Chondrocyte (in vitro differentiated cells): ENCODE results near the gene PMVK. TPM values are rescaled to one million over a fixed set of nuclear protein-coding genes. Genes with fewer than 3 reads are reported as not detected.

Experiments used
- DNase-seq: peaks from one replicate; pipeline ENCODE4 v3.0.0; 2021; ENCODE audit warnings: mixed read lengths, low spot score
- H3K27ac Mint-ChIP-seq: one replicate; pipeline ENCODE4 v1.8.0; 2021; ENCODE audit warnings: mild to moderate bottlenecking, moderate library complexity, mixed read lengths; ENCODE audit not compliant: unreplicated experiment
- H3K27me3 Mint-ChIP-seq: 2 replicates; pipeline ENCODE4 v1.8.0; 2021; ENCODE audit warnings: low read depth, mixed read lengths
- H3K36me3 Mint-ChIP-seq: 2 replicates; pipeline ENCODE4 v1.8.0; 2021; ENCODE audit warnings: low read depth, mixed read lengths
- H3K4me1 Mint-ChIP-seq: 2 replicates; pipeline ENCODE4 v1.8.0; 2021; ENCODE audit warnings: low read depth, mild to moderate bottlenecking, mixed read lengths
- H3K4me3 Mint-ChIP-seq: one replicate; pipeline ENCODE4 v1.8.0; 2021; ENCODE audit warnings: mild to moderate bottlenecking, moderate library complexity, mixed read lengths; ENCODE audit not compliant: unreplicated experiment
- H3K9me3 Mint-ChIP-seq: 2 replicates; pipeline ENCODE4 v1.8.0; 2021; ENCODE audit warnings: low read depth, mixed read lengths
- CTCF ChIP-seq: fragments of 200-600 bp; sonication (generic); IDR thresholded peaks from 2 replicates; pipeline ENCODE4 v1.5.0; 2021; ENCODE audit warnings: antibody characterized with exemption, mild to moderate bottlenecking, moderate library complexity
- total RNA-seq: library from RNA; stranded (reverse); gene quantifications from 3 replicates; pipeline ENCODE4 v1.2.1, GENCODE V29; 2021

Gene PMVK
- total RNA-seq, 1 donor from 2014 or later: 27.5 TPM

GRCh38 chr1:154963643-154964042 is 27.1 kb upstream of the PMVK start:
- peaks cover 19% of the 10 kb centered on the region for H3K36me3 Mint-ChIP-seq
- H3K4me3 Mint-ChIP-seq: no peak overlapping the region
- H3K27ac Mint-ChIP-seq: peak overlapping the region; percentile 55
- no peak for TF ChIP-seq CTCF
- peak; percentile 26 for DNase-seq
- H3K4me1 Mint-ChIP-seq: peaks cover 45% of the 10 kb centered on the region
- H3K27me3 Mint-ChIP-seq: no peaks in the 10 kb centered on the region
- no peaks in the 10 kb centered on the region for H3K9me3 Mint-ChIP-seq

- Mint-ChIP-seq H3K27me3 (no peaks in the 10 kb centered on the region), H3K27ac (peak overlapping the region; percentile 55), H3K4me3 (peak overlapping the region; percentile 78), H3K9me3 (no peaks in the 10 kb centered on the region), H3K4me1 (peaks cover 37% of the 10 kb centered on the region), H3K36me3 (peaks cover 15% of the 10 kb centered on the region)
- peak; percentile 78 for DNase-seq
- no peak for TF ChIP-seq CTCF
Observed at GRCh38 chr1:154962795-154963330, 26.3 kb upstream of the PMVK start.

DNA sequence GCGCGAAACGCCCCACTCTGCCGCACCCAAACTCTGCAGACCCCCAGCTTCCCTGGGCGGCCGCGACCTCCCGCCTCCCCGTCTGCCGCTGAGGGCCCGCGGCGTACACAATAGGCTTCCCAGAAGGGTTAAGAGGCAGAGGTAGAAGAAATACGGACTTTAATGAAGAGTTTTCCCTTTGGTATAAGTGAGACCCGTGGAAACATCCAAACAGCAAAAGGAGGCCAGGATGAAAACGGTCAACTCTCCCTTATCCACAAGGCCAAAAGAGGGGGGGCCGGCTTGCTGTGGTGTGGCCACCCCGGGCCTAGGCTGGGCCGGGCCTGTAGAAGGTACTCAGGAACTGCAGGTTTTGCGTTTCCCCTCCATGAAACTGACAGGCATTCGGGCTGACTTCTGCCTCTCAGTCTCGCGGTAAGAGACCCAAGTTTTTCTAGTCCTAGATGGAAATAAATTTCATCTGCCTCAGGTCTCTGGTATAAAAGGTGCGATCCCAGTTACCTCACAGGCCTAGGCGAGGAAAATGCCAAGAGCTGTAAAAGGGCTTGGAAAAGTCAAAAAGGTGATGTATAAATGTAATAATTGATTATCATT is 25.7 kb upstream of the PMVK start:
- Mint-ChIP-seq H3K4me1 (peaks cover 35% of the 10 kb centered on the region), H3K36me3 (peaks cover 14% of the 10 kb centered on the region), H3K4me3 (peak overlapping the region; percentile 78), H3K27me3 (no peaks in the 10 kb centered on the region), H3K27ac (peak overlapping the region; percentile 75), H3K9me3 (no peaks in the 10 kb centered on the region)
- TF ChIP-seq CTCF: peak; percentile 64
- DNase-seq: peak; percentile 28

DNA sequence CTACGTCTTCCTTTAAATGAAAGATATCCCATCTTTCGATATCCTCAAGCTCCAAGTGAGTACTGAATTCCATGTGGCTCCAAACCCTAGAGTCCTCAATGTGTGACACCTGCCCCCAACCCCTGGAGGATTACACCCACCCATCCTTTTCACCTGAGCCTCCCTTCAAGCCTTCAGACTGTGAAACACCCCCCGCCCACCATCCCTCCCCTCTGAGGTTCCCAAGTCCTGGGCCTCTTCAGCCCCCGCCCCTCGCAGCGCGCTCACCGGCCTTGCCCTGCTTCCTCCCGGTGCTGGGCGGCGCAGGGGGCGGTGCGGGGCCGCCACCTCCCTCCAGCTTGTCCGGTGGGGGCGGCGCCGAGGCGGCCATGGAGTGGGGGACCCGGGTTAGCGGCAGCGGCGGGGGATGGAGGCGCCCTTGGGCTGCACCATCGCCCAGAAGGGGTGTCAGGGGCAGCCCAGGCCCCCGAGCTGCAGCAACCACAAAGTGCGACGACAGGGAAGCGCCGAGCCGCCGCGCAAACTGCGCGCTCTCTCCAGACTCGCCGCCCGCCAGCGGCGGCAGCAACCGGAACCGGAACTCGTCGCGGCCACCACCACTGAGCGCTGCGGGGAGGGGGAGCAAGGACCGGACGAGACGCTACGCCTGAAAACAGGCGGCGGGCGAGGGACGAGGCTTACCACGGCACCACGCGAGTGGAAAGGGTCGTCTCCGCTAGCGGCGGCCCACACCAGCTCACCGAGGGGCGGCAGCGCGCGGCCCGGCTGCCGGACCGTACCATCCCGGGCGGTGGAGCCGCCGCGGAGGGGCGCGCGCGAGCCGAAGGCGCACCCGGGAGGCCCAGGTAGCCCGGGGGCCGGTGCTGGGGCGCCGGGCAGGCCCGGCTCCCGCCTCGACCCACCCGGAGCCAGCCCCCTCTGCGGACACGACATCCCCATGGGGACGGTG is 25.0 kb upstream of the PMVK start, which contains the start of gene PYGO2:
PYGO2 (minus strand) TSS at position 576 of the 949 bp plus-strand sequence; CDS start at position 370, 206 bp downstream.
- Mint-ChIP-seq H3K4me1 (peaks cover 41% of the 10 kb centered on the region), H3K27ac (peak within 1 kb of the TSS; percentile 80), H3K27me3 (no peaks in the 10 kb centered on the region), H3K36me3 (peaks cover 14% of the 10 kb centered on the region), H3K9me3 (no peaks in the 10 kb centered on the region), H3K4me3 (peak within 1 kb of the TSS; percentile 84)
- DNase-seq: peak; percentile 95
- peak; percentile 88 for TF ChIP-seq CTCF

DNA sequence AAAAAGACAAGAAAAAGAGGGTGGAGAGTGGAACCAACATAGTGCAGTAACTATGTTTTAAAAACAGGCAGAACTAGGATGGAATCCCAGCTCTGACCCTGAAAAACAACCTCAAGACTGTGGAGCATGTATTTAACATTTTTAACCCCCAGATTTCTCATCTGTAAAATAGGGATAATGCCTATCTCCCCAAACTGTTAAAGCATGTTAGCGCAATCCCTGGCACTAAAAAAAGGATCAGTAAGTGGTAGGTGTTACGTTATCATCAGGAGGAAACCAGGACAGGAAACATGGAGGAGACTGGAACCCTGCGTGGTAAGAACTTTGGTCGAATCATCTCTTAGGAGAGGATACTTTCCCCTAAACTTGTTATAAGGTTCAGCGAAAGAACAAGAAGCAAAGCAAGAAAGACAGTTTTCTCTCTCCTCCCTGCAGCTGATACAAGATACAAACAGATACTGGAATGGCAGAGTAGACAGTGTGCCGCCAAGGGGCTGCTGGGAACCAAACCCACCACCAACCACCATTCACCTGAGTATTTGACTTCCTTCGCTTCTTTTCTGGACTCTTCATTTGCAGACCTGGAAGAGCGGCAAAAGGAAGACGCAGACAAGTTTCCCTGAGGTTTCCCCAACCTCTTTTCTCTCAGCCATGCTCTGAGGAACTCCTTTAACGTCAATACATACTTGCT is 24.1 kb upstream of the PMVK start:
- peak overlapping the region; percentile 84 for H3K4me3 Mint-ChIP-seq
- H3K27ac Mint-ChIP-seq: peak overlapping the region; percentile 80
- H3K36me3 Mint-ChIP-seq: peaks cover 12% of the 10 kb centered on the region
- H3K4me1 Mint-ChIP-seq: peaks cover 50% of the 10 kb centered on the region
- no peak for DNase-seq
- no peaks in the 10 kb centered on the region for H3K9me3 Mint-ChIP-seq
- no peaks in the 10 kb centered on the region for H3K27me3 Mint-ChIP-seq
- no peak for TF ChIP-seq CTCF
